Measurements from ENCODE around the gene PTPRQ. TPM values are rescaled to one million over a fixed set of nuclear protein-coding genes. Genes with fewer than 3 reads are reported as not detected.

The PTPRQ gene
- total and polyA plus RNA-seq, 11 donors = 0.05 to 4.2 (median 0.20) TPM; not detected in 2

DNA sequence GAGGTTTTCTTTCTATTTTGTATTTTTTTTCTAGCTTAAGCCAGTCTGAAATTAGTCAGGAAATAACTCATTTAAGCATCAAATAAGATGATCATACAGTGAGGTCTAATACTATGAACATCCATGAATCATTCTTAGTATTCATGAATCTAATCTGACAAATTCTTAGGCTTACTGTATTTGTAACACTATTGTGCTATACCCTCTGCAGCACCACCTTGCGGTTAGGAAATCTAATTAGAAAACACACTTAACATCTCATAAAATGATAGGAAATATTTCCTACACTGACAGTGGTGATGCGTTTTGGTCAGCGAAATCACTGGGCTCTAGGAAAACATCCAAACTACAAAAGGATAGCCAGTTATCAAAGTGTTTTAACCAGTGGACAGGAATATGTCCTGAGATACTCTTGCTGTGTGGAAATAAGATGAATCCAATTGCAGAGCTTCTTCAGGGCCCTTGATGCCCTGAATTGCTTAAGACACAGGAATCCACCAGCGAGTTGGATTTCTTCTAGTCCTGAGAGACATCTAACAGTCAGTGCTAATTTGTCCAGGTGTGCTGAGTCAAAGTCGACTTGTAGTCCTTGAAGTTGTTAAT is 154.1 kb downstream of the PTPRQ start:
- Histone ChIP-seq H3K4me3 (no peak overlapping the region), H3K36me3 (no peaks in the 10 kb centered on the region), H3K4me1 (no peaks in the 10 kb centered on the region), H3K27me3 (no peaks in the 10 kb centered on the region), H3K27ac (no peak overlapping the region), H3K9me3 (no peaks in the 10 kb centered on the region)
- intact Hi-C loops (cut with DNase I) = no loop called here
- peak in 1 of 5 donors; percentile 11 for DNase-seq
- TF ChIP-seq, protein P1, sequence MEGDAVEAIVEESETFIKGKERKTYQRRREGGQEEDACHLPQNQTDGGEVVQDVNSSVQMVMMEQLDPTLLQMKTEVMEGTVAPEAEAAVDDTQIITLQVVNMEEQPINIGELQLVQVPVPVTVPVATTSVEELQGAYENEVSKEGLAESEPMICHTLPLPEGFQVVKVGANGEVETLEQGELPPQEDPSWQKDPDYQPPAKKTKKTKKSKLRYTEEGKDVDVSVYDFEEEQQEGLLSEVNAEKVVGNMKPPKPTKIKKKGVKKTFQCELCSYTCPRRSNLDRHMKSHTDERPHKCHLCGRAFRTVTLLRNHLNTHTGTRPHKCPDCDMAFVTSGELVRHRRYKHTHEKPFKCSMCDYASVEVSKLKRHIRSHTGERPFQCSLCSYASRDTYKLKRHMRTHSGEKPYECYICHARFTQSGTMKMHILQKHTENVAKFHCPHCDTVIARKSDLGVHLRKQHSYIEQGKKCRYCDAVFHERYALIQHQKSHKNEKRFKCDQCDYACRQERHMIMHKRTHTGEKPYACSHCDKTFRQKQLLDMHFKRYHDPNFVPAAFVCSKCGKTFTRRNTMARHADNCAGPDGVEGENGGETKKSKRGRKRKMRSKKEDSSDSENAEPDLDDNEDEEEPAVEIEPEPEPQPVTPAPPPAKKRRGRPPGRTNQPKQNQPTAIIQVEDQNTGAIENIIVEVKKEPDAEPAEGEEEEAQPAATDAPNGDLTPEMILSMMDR (IDR thresholded peaks at IDR 0.05) = peak in 9 of 12 donors; percentile 5 to 42 (median 25)
- TF ChIP-seq POLR2A (IDR thresholded peaks at IDR 0.05) = no peak
- no peak for ATAC-seq
- WGBS, 4 donors = 43 to 59% (median 48%) methylated on average over 5 of the region's 5 CpGs

DNA sequence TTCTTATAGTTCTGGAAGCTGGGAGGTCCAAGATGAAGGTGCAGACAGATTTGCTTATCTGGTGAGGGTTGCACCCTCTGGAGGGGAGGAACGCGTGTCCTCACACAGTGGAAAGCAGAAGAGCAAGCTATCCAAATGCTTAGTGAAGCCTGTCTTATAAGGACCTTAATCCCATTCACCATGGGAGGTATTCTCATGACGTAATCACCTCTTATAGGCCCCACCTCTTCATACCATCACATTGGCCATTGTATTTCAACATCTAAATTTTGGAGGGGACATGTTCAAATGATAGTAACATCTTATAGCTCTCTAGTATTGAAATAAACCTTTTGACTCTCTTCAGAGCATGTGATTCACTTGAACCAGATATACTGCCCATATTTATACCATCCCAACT is 158.4 kb downstream of the PTPRQ start:
- TF ChIP-seq, protein P1 (IDR thresholded peaks at IDR 0.05) = no peak
- no peak for TF ChIP-seq POLR2A (IDR thresholded peaks at IDR 0.05)
- ATAC-seq (no peak), DNase-seq (no peak)
- Histone ChIP-seq H3K9me3 (no peaks in the 10 kb centered on the region), H3K36me3 (no peaks in the 10 kb centered on the region), H3K4me3 (no peak overlapping the region), H3K4me1 (no peaks in the 10 kb centered on the region), H3K27ac (no peak overlapping the region), H3K27me3 (no peaks in the 10 kb centered on the region)
- WGBS, 4 donors = 69 to 83% (median 71%) methylated on average over 3 of the region's 3 CpGs
- intact Hi-C loops (cut with DNase I) = no loop called here

DNA sequence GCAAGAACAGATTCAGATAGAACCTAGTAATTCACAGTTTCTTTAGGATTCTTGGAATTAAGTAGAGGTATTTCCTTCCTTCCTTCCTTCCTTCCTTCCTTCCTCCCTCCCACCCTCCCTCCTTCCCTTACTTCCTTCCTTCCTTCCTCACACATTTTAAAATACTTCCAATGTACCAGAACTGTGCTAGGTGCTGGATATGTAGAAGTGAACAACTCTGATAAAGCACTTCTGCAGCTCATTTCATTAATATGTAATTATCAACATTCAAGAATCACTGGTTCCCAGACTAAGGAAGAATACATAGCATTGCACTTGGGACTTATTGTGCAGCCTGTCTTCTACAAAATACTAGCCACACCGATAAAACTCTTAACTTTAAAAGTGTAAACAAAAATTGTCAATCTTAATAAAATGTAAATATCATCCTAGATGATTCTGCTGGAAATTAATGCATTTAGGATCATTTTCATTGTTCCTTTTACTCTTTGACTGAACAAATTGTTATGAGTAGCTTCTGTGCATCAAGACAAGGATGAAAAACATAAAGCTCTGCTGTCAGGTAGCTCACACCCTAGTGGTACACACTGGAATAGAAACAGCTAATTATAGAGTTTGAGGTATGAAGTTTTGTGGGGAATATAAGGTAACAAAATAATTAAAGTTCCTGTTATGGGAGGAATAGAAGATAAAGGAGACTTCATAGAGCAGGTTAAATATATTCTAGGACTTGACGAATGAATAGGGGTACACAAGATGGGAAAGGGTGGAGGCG is 163.5 kb downstream of the PTPRQ start:
- DNase-seq = no peak
- WGBS, 4 donors = 75 to 81% (median 76%) methylated on average over 3 of the region's 3 CpGs
- H3K9me3 ChIP-seq = no peaks in the 10 kb centered on the region
- TF ChIP-seq POLR2A (IDR thresholded peaks at IDR 0.05) = no peak
- TF ChIP-seq, protein P1 (IDR thresholded peaks at IDR 0.05) = peak in 1 of 12 donors; percentile 18
- no peak overlapping the region for H3K4me3 ChIP-seq
- H3K4me1 ChIP-seq = no peaks in the 10 kb centered on the region
- intact Hi-C loops (cut with DNase I) = no loop called here
- H3K36me3 ChIP-seq = no peaks in the 10 kb centered on the region
- H3K27ac ChIP-seq = no peak overlapping the region
- H3K27me3 ChIP-seq = no peaks in the 10 kb centered on the region
- no peak for ATAC-seq

DNA sequence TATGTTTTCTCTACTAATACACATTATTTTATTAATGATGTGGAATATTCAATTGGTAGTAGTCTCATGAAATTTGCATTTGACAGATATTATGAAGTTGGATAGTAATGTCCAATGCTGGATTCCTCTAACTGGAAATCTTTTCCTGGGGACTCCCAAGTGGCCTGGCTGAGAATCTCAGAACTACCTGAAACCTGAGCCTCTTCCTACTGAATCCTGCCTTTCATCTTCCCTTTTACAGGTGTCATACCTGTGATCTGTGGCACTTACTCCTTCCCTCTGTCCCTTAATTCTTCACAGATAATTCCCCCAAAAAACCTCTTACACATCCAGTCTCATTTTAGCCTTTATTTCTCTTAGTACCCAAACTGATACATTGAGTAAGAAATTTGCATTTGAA is 173.7 kb downstream of the PTPRQ start:
- TF ChIP-seq, protein P1 (IDR thresholded peaks at IDR 0.05) = no peak
- no peak for TF ChIP-seq POLR2A (IDR thresholded peaks at IDR 0.05)
- ATAC-seq = no peak
- DNase-seq = no peak
- H3K9me3 ChIP-seq = no peaks in the 10 kb centered on the region
- intact Hi-C loops (cut with DNase I) = no loop called here
- no peaks in the 10 kb centered on the region for H3K36me3 ChIP-seq
- no peak overlapping the region for H3K4me3 ChIP-seq
- no peaks in the 10 kb centered on the region for H3K4me1 ChIP-seq
- no peaks in the 10 kb centered on the region for H3K27me3 ChIP-seq
- H3K27ac ChIP-seq = no peak overlapping the region
